ENCODE data around the gene MRPL28.

DNA sequence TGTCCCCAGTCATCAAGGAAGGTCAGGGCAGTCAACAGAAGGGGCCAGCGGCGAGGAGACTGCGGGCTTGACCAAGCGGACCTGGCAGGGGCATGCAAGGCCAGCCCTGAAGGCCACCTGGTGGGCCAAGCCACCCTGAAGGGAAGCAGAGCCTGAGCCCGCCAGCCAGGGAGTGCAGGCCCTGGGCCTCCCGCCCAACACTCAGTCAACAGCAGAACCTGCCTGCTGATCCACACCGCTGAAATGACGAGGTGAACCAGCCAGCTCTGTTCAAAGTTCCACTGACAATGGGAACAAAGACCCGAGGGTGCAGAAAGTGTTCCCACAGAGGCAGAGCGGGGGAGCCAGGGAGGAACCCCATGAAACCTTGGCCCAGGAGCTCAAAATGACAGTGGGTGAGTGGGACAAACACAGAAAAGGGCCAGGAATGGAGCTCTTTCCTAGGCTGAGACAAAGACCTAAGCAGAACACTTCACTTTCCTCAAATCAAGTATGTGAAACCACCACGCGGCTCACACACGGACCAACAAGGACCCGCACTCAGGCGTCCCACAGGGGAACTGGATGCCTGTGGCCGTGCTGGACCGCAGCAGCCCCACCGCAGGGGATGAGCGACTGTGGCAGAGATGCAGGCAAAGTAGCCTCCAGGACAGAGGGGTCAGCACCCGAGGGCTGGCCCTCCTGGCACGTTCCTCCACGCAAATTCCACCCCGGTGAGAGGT, 29.8 kb downstream of the MRPL28 start:
- TF ChIP-seq, protein P1, sequence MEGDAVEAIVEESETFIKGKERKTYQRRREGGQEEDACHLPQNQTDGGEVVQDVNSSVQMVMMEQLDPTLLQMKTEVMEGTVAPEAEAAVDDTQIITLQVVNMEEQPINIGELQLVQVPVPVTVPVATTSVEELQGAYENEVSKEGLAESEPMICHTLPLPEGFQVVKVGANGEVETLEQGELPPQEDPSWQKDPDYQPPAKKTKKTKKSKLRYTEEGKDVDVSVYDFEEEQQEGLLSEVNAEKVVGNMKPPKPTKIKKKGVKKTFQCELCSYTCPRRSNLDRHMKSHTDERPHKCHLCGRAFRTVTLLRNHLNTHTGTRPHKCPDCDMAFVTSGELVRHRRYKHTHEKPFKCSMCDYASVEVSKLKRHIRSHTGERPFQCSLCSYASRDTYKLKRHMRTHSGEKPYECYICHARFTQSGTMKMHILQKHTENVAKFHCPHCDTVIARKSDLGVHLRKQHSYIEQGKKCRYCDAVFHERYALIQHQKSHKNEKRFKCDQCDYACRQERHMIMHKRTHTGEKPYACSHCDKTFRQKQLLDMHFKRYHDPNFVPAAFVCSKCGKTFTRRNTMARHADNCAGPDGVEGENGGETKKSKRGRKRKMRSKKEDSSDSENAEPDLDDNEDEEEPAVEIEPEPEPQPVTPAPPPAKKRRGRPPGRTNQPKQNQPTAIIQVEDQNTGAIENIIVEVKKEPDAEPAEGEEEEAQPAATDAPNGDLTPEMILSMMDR (IDR thresholded peaks at IDR 0.05; ENCODE audit: poor library complexity), result no peak
- TF ChIP-seq EZH2 (IDR thresholded peaks at IDR 0.05; ENCODE audit: borderline replicate concordance), result no peak

Measured in hepatocyte (in vitro differentiated cells).